ENCODE measurements around the gene IPMK.

IPMK gene

DNA sequence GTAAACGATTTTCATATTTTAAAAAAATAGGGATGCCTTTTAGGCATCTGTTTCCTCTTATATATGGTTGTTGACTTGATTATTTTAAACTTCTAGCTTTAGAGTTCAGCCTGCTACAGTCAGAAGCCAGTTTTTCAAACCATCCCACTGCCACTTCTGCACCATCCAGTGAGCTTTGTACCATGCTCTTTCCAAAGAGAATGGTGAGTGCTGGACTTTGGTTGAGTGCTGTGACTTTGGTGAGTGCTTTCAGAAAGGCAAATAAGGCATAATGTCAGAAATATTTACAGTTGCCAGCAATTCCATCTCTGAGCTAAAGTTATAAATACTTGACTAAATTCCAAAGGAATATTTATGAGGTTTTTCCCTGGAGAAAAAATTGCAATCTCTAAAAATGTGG is 117.4 kb downstream of the IPMK start:
- no peak for DNase-seq

DNA sequence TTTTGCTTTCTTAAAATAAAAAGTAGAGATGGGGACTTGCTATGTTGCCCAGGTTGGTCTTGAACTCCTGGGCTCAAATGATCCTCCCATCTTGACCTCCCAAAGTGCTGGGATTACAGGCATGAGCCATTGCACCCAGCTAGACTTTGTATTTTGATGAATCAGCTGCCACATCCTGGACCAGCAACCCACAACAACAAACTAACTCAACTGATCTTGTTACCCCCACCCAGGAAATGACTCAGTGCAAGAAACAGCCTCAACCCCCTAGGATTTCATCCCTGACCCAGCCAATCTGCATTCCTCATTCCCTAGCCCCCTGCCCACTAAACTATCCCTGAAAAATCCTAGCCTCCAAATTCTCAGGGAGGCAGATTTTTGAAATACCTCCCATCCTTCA is 123.8 kb downstream of the IPMK start:
- DNase-seq: no peak

Data from hippocampal formation (tissue), 2 donors.